NCI-H1105 treated with DMSO at 0.1 percent for 48 hours (cell line): Measurements from ENCODE around the gene MT1G.
"Not testable (repeated sequence)": the region's sequence is repeated elsewhere in the genome, so short reads cannot be mapped to it uniquely, and the experiment has no call there.

Experiments
- DNase-seq: peaks from one replicate; lab custom pipeline; 2025; lab: John Stamatoyannopoulos, UW

MT1G gene

GRCh38 chr16:56667581-56668571 is at the start of gene MT1G:
Gene MT1G, minus strand, starts transcription at chr16:56668065. Its CDS starts 72 bp downstream, at chr16:56667993.
- DNase-seq: no peak

- not testable (repeated sequence) for DNase-seq
These were observed 49.7 kb upstream of the MT1G start for GRCh38 chr16:56717532-56717931.

GRCh38 chr16:56716761-56717160 is 48.9 kb upstream of the MT1G start:
- DNase-seq: no peak

GRCh38 chr16:56715126-56715525 is 47.3 kb upstream of the MT1G start:
- DNase-seq: no peak

- DNase-seq: no peak
These were observed 45.9 kb upstream of the MT1G start for GRCh38 chr16:56713794-56714193.

- no peak for DNase-seq
These were observed 44.0 kb upstream of the MT1G start for GRCh38 chr16:56711862-56712261.

- DNase-seq: no peak
These were observed 42.4 kb upstream of the MT1G start for GRCh38 chr16:56710181-56710737.

GRCh38 chr16:56709443-56710040 is 41.7 kb upstream of the MT1G start:
- no peak for DNase-seq

- no peak for DNase-seq
These were observed 40.9 kb upstream of the MT1G start for GRCh38 chr16:56708525-56709442.

- DNase-seq: no peak
These were observed 35.0 kb upstream of the MT1G start for GRCh38 chr16:56702836-56703235.

- no peak for DNase-seq
These were observed 33.7 kb upstream of the MT1G start for GRCh38 chr16:56701534-56701933.

- DNase-seq: no peak
These were observed 32.8 kb upstream of the MT1G start for GRCh38 chr16:56700631-56701030.

GRCh38 chr16:56700195-56700594 is 32.3 kb upstream of the MT1G start:
- no peak for DNase-seq

GRCh38 chr16:56697456-56698155 is 29.7 kb upstream of the MT1G start:
- no peak for DNase-seq

GRCh38 chr16:56695246-56695645 is 27.4 kb upstream of the MT1G start:
- DNase-seq: no peak

- DNase-seq: peak; percentile 58
These were observed 24.0 kb upstream of the MT1G start for GRCh38 chr16:56691885-56692284.

- no peak for DNase-seq
These were observed 22.7 kb upstream of the MT1G start for GRCh38 chr16:56690420-56691122.

- no peak for DNase-seq
These were observed 21.3 kb upstream of the MT1G start for GRCh38 chr16:56689171-56689570.

- DNase-seq: no peak
These were observed 20.9 kb upstream of the MT1G start for GRCh38 chr16:56688762-56689161.

- DNase-seq: no peak
These were observed 18.9 kb upstream of the MT1G start for GRCh38 chr16:56686758-56687157.
